ENCODE results near the gene ANO10.

Gene ANO10

GRCh38 chr3:43400781-43401730 is 220.8 kb downstream of the ANO10 start:
- Histone ChIP-seq H3K4me1 (ENCODE audit: insufficient read depth, low read length) (no peaks in the 10 kb centered on the region), H3K9me3 (ENCODE audit: low read length) (no peaks in the 10 kb centered on the region), H3K36me3 (ENCODE audit: insufficient read depth, low read length) (no peaks in the 10 kb centered on the region), H3K4me3 (ENCODE audit: low read depth in 1 of 2, low read length in 2 of 2) (no peak overlapping the region), H3K9ac (ENCODE audit: low read length) (no peak overlapping the region), H3K27ac (ENCODE audit: low read depth, low read length) (no peak overlapping the region), H3K27me3 (ENCODE audit: control insufficient read depth in 1 of 2, insufficient read depth in 2 of 2, low read length in 2 of 2) (no peaks in the 10 kb centered on the region)

- Histone ChIP-seq H3K27ac (ENCODE audit: low read depth, low read length) (no peak overlapping the region), H3K9me3 (ENCODE audit: low read length) (no peaks in the 10 kb centered on the region), H3K9ac (ENCODE audit: low read length) (no peak overlapping the region), H3K27me3 (ENCODE audit: control insufficient read depth in 1 of 2, insufficient read depth in 2 of 2, low read length in 2 of 2) (no peaks in the 10 kb centered on the region), H3K4me3 (ENCODE audit: low read depth in 1 of 2, low read length in 2 of 2) (no peak overlapping the region), H3K4me1 (ENCODE audit: insufficient read depth, low read length) (no peaks in the 10 kb centered on the region), H3K36me3 (ENCODE audit: insufficient read depth, low read length) (no peaks in the 10 kb centered on the region)
Measured at GRCh38 chr3:43400167-43400566, 221.6 kb downstream of the ANO10 start.

DNA sequence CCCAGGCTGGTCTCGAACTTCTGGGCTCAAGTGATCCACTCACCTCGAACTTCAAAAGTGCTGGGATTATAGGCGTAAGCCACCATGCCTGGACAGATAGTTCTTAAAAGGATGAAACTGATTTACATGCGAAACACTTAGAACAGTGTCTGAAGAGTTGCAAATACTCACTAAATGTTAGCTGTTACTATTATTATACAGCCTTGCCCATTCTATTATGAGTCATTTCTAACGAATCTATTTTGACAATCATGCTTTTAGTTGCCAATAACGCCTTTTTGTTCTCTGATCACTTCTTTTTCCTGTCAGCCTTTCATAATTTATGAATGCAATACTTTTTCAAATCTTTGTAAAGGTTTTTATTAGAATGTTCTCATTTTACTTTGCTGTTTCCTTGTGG is 222.8 kb downstream of the ANO10 start:
- Histone ChIP-seq H3K4me1 (ENCODE audit: insufficient read depth, low read length) (peaks cover 8% of the 10 kb centered on the region), H3K9ac (ENCODE audit: low read length) (no peak overlapping the region), H3K27ac (ENCODE audit: low read depth, low read length) (no peak overlapping the region)

GRCh38 chr3:43394041-43394554 is 227.7 kb downstream of the ANO10 start:
- Histone ChIP-seq H3K9me3 (ENCODE audit: low read length) (no peaks in the 10 kb centered on the region), H3K27ac (ENCODE audit: low read depth, low read length) (no peak overlapping the region), H3K4me3 (ENCODE audit: low read depth in 1 of 2, low read length in 2 of 2) (no peak overlapping the region), H3K27me3 (ENCODE audit: control insufficient read depth in 1 of 2, insufficient read depth in 2 of 2, low read length in 2 of 2) (no peaks in the 10 kb centered on the region), H3K4me1 (ENCODE audit: insufficient read depth, low read length) (peaks cover 14% of the 10 kb centered on the region), H3K36me3 (ENCODE audit: insufficient read depth, low read length) (no peaks in the 10 kb centered on the region), H3K9ac (ENCODE audit: low read length) (no peak overlapping the region)

More for the DNA sequence above, 222.8 kb downstream of the ANO10 start:
- Histone ChIP-seq H3K27me3 (ENCODE audit: control insufficient read depth in 1 of 2, insufficient read depth in 2 of 2, low read length in 2 of 2) (no peaks in the 10 kb centered on the region), H3K36me3 (ENCODE audit: insufficient read depth, low read length) (no peaks in the 10 kb centered on the region), H3K4me3 (ENCODE audit: low read depth in 1 of 2, low read length in 2 of 2) (no peak overlapping the region), H3K9me3 (ENCODE audit: low read length) (no peaks in the 10 kb centered on the region)

DNA sequence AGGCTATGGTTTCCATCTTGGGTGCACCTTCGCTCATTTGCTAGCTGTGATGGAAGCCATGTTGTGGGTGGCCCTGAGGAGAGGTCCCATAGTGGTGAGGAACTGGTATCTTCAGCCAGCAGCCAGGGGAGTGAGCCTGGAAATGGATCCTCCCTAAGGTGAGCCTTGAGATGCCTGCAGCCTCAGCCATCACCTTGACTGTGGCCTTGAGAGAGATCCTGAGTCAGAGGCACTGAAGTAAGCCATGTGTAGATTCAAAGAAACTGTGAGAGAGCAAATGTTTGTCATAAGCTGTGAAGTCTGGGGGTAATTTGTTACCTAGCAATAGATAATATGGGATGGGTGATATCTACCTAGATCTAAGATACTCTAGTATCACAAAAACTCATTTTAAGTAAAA is 230.2 kb downstream of the ANO10 start:
- Histone ChIP-seq H3K4me3 (ENCODE audit: low read depth in 1 of 2, low read length in 2 of 2) (no peak overlapping the region), H3K4me1 (ENCODE audit: insufficient read depth, low read length) (peaks cover 14% of the 10 kb centered on the region), H3K27ac (ENCODE audit: low read depth, low read length) (no peak overlapping the region), H3K36me3 (ENCODE audit: insufficient read depth, low read length) (no peaks in the 10 kb centered on the region), H3K27me3 (ENCODE audit: control insufficient read depth in 1 of 2, insufficient read depth in 2 of 2, low read length in 2 of 2) (no peaks in the 10 kb centered on the region), H3K9ac (ENCODE audit: low read length) (no peak overlapping the region), H3K9me3 (ENCODE audit: low read length) (no peaks in the 10 kb centered on the region)

DNA sequence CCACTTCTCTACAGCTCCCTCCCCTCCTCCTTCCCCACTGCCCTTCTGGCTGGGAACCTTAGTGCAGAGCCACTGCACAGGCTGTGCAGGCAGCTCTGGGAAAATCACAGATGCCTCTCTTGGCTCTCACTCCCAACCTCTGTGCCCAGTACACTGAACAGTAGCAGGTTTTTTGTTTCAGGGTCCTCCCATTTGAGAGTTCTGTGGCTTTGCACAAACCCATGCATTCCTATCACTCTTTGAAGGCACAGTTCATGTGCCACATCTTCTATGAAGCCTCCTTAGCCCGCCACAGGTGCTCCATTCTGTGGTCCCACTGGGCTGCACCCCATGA is 231.6 kb downstream of the ANO10 start:
- Histone ChIP-seq H3K27ac (ENCODE audit: low read depth, low read length) (no peak overlapping the region), H3K4me1 (ENCODE audit: insufficient read depth, low read length) (peaks cover 14% of the 10 kb centered on the region), H3K9ac (ENCODE audit: low read length) (no peak overlapping the region), H3K4me3 (ENCODE audit: low read depth in 1 of 2, low read length in 2 of 2) (no peak overlapping the region), H3K36me3 (ENCODE audit: insufficient read depth, low read length) (no peaks in the 10 kb centered on the region), H3K27me3 (ENCODE audit: control insufficient read depth in 1 of 2, insufficient read depth in 2 of 2, low read length in 2 of 2) (no peaks in the 10 kb centered on the region), H3K9me3 (ENCODE audit: low read length) (no peaks in the 10 kb centered on the region)

GRCh38 chr3:43389388-43390254 is 232.2 kb downstream of the ANO10 start:
- H3K27ac ChIP-seq (ENCODE audit: low read depth, low read length): peak overlapping the region; percentile 39
- H3K9me3 ChIP-seq (ENCODE audit: low read length): no peaks in the 10 kb centered on the region
- no peak overlapping the region for H3K9ac ChIP-seq (ENCODE audit: low read length)
- no peaks in the 10 kb centered on the region for H3K27me3 ChIP-seq (ENCODE audit: control insufficient read depth in 1 of 2, insufficient read depth in 2 of 2, low read length in 2 of 2)
- H3K4me3 ChIP-seq (ENCODE audit: low read depth in 1 of 2, low read length in 2 of 2): no peak overlapping the region
- peaks cover 10% of the 10 kb centered on the region for H3K4me1 ChIP-seq (ENCODE audit: insufficient read depth, low read length)
- H3K36me3 ChIP-seq (ENCODE audit: insufficient read depth, low read length): no peaks in the 10 kb centered on the region

GRCh38 chr3:43388915-43389314 is 232.9 kb downstream of the ANO10 start:
- H3K9me3 ChIP-seq (ENCODE audit: low read length): no peaks in the 10 kb centered on the region
- no peaks in the 10 kb centered on the region for H3K36me3 ChIP-seq (ENCODE audit: insufficient read depth, low read length)
- H3K4me3 ChIP-seq (ENCODE audit: low read depth in 1 of 2, low read length in 2 of 2): no peak overlapping the region
- no peaks in the 10 kb centered on the region for H3K27me3 ChIP-seq (ENCODE audit: control insufficient read depth in 1 of 2, insufficient read depth in 2 of 2, low read length in 2 of 2)
- no peak overlapping the region for H3K27ac ChIP-seq (ENCODE audit: low read depth, low read length)
- peaks cover 5% of the 10 kb centered on the region for H3K4me1 ChIP-seq (ENCODE audit: insufficient read depth, low read length)
- H3K9ac ChIP-seq (ENCODE audit: low read length): no peak overlapping the region

- no peaks in the 10 kb centered on the region for H3K27me3 ChIP-seq (ENCODE audit: control insufficient read depth in 1 of 2, insufficient read depth in 2 of 2, low read length in 2 of 2)
- H3K9me3 ChIP-seq (ENCODE audit: low read length): no peaks in the 10 kb centered on the region
- no peak overlapping the region for H3K4me3 ChIP-seq (ENCODE audit: low read depth in 1 of 2, low read length in 2 of 2)
- H3K36me3 ChIP-seq (ENCODE audit: insufficient read depth, low read length): no peaks in the 10 kb centered on the region
- H3K27ac ChIP-seq (ENCODE audit: low read depth, low read length): no peak overlapping the region
- H3K4me1 ChIP-seq (ENCODE audit: insufficient read depth, low read length): peaks cover 5% of the 10 kb centered on the region
- H3K9ac ChIP-seq (ENCODE audit: low read length): no peak overlapping the region
Measured at GRCh38 chr3:43388175-43388574, 233.6 kb downstream of the ANO10 start.

GRCh38 chr3:43379343-43379742 is 242.5 kb downstream of the ANO10 start:
- no peaks in the 10 kb centered on the region for H3K36me3 ChIP-seq (ENCODE audit: insufficient read depth, low read length)
- no peaks in the 10 kb centered on the region for H3K9me3 ChIP-seq (ENCODE audit: low read length)
- H3K4me1 ChIP-seq (ENCODE audit: insufficient read depth, low read length): peaks cover 26% of the 10 kb centered on the region
- no peaks in the 10 kb centered on the region for H3K27me3 ChIP-seq (ENCODE audit: control insufficient read depth in 1 of 2, insufficient read depth in 2 of 2, low read length in 2 of 2)
- no peak overlapping the region for H3K9ac ChIP-seq (ENCODE audit: low read length)
- peak overlapping the region; percentile 47 for H3K27ac ChIP-seq (ENCODE audit: low read depth, low read length)
- no peak overlapping the region for H3K4me3 ChIP-seq (ENCODE audit: low read depth in 1 of 2, low read length in 2 of 2)

DNA sequence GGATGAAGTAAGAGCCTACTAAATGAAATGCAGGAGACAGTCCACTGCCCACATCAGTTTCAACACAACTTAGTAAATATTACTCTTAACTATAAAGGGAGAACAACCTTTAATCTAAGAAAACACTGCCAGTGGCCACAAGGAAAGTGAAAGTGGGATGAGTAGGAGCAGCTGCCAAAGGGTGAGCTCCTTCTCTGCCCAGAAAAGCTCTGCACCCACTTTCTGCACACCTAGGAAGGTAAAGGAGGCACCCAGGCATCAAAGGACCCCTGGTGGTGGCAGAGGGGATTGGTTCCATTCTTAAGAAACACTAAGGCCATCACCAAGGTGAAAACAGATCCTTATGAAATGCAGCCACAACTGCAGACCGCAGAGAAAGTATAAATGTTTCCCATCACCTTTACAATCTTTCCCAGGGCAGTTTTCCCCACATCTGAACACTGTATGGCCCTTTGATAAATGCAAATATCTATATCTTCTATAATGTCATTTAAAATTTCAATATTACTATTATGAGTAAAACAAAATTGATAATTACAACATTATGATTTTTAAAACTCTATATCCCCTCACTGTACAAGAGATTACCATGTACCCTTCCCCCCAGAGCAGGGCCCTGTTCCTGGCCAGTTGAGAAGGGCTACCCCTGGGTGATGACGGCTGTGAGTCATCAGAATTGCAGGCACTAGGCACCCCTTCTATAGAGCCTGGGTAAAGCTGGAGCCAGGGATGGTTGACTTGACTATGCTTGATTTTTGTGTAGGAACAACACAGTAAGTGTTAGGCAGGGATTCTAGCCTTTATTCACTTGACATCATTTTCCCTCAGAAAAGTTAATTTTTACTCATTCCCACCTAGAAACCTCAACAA is 243.5 kb downstream of the ANO10 start:
- Histone ChIP-seq H3K9me3 (ENCODE audit: low read length) (no peaks in the 10 kb centered on the region), H3K27me3 (ENCODE audit: control insufficient read depth in 1 of 2, insufficient read depth in 2 of 2, low read length in 2 of 2) (no peaks in the 10 kb centered on the region), H3K4me1 (ENCODE audit: insufficient read depth, low read length) (peaks cover 26% of the 10 kb centered on the region), H3K9ac (ENCODE audit: low read length) (no peak overlapping the region), H3K4me3 (ENCODE audit: low read depth in 1 of 2, low read length in 2 of 2) (no peak overlapping the region), H3K27ac (ENCODE audit: low read depth, low read length) (peak overlapping the region; percentile 47), H3K36me3 (ENCODE audit: insufficient read depth, low read length) (no peaks in the 10 kb centered on the region)
